Parathyroid adenoma (tissue), 2 donors: Measurements from ENCODE around the gene PTTG1IP.
"Not testable (repeated sequence)": the region's sequence is repeated elsewhere in the genome, so short reads cannot be mapped to it uniquely, and the experiment has no call there.

Experiments used
- H2AFZ ChIP-seq: fragments of 300-600 bp; sonication (generic); one replicate; pipeline ENCODE4 v1.7.0; 2017; ENCODE audit warnings: antibody characterized with exemption, mild to moderate bottlenecking
- H3K27ac ChIP-seq: fragments of 300-600 bp; sonication (generic); one replicate; pipeline ENCODE4 v1.7.0; 2017
- H3K27me3 ChIP-seq: fragments of 300-600 bp; sonication (generic); one replicate; pipeline ENCODE4 v1.7.0; 2017; ENCODE audit warnings: low read length; ENCODE audit not compliant: control insufficient read depth, insufficient read depth
- H3K36me3 ChIP-seq: fragments of 300-600 bp; sonication (generic); one replicate; pipeline ENCODE4 v1.7.0; 2017; ENCODE audit warnings: low read length; ENCODE audit not compliant: control insufficient read depth, insufficient read depth
- H3K4me1 ChIP-seq: fragments of 300-600 bp; sonication (generic); one replicate; pipeline ENCODE4 v1.7.0; 2017; ENCODE audit warnings: control low read depth
- H3K4me2 ChIP-seq: fragments of 300-600 bp; sonication (generic); one replicate; pipeline ENCODE4 v1.7.0; 2017; ENCODE audit warnings: low read length
- H3K4me3 ChIP-seq: fragments of 300-600 bp; sonication (generic); one replicate; pipeline ENCODE4 v1.7.0; 2017; ENCODE audit warnings: low read depth, low read length
- H3K79me2 ChIP-seq: fragments of 300-600 bp; sonication (generic); one replicate; pipeline ENCODE4 v1.7.0; 2017; ENCODE audit warnings: control low read depth
- H3K9ac ChIP-seq: fragments of 300-600 bp; sonication (generic); one replicate; pipeline ENCODE4 v1.7.0; 2017; ENCODE audit warnings: mild to moderate bottlenecking
- H3K9me3 ChIP-seq: fragments of 300-600 bp; sonication (generic); one replicate; pipeline ENCODE4 v1.7.0; 2017; ENCODE audit warnings: low read length; ENCODE audit not compliant: control insufficient read depth
- TF ChIP-seq, protein P1 (sequence below): fragments of 300-600 bp; sonication (generic); IDR thresholded peaks from one replicate; pipeline ENCODE4 v1.7.0; 2017; ENCODE audit warnings: antibody characterized with exemption, mild to moderate bottlenecking
- donor health status: primary hyperparathyroidism.

The PTTG1IP gene

DNA sequence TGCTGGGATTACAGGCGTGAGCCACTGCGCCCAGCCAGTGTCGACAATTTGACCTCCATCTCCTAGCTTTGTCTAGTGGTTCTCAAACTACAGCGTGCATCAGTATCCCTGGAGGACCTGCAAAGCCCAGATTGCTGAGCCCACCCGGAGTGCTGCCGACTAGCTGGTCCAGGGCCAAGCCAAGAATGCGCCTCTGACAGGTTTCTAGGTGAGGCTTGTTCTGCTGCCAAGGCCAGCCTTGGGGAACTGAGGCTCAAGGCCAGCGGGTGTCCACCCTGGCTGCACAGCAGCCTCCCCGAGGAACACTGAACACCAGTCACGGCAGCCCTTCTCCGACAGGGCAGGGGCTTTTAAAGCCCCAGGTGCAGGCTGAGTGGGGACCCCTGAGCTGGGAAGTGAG is 9.8 kb upstream of the PTTG1IP start:
- H3K4me1 ChIP-seq = no peaks in the 10 kb centered on the region
- no peak overlapping the region for H2AFZ ChIP-seq

GRCh38 chr21:44881198-44881872 is 7.8 kb upstream of the PTTG1IP start:
- no peak overlapping the region for H3K27ac ChIP-seq
- H3K27me3 ChIP-seq = no peaks in the 10 kb centered on the region
- H3K36me3 ChIP-seq = no peaks in the 10 kb centered on the region
- TF ChIP-seq, protein P1, sequence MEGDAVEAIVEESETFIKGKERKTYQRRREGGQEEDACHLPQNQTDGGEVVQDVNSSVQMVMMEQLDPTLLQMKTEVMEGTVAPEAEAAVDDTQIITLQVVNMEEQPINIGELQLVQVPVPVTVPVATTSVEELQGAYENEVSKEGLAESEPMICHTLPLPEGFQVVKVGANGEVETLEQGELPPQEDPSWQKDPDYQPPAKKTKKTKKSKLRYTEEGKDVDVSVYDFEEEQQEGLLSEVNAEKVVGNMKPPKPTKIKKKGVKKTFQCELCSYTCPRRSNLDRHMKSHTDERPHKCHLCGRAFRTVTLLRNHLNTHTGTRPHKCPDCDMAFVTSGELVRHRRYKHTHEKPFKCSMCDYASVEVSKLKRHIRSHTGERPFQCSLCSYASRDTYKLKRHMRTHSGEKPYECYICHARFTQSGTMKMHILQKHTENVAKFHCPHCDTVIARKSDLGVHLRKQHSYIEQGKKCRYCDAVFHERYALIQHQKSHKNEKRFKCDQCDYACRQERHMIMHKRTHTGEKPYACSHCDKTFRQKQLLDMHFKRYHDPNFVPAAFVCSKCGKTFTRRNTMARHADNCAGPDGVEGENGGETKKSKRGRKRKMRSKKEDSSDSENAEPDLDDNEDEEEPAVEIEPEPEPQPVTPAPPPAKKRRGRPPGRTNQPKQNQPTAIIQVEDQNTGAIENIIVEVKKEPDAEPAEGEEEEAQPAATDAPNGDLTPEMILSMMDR = no peak
- H3K4me2 ChIP-seq = no peak overlapping the region
- no peaks in the 10 kb centered on the region for H3K9me3 ChIP-seq
- no peak overlapping the region for H3K4me3 ChIP-seq
- H3K79me2 ChIP-seq = no peaks in the 10 kb centered on the region
- no peaks in the 10 kb centered on the region for H3K4me1 ChIP-seq
- no peak overlapping the region for H3K9ac ChIP-seq
- no peak overlapping the region for H2AFZ ChIP-seq

More for the DNA sequence above, 9.8 kb upstream of the PTTG1IP start:
- H3K27me3 ChIP-seq = no peaks in the 10 kb centered on the region
- H3K4me3 ChIP-seq = no peak overlapping the region
- no peak overlapping the region for H3K4me2 ChIP-seq
- no peak overlapping the region for H3K27ac ChIP-seq
- no peak overlapping the region for H3K9ac ChIP-seq
- no peaks in the 10 kb centered on the region for H3K36me3 ChIP-seq
- TF ChIP-seq, protein P1 = no peak
- no peaks in the 10 kb centered on the region for H3K79me2 ChIP-seq
- no peaks in the 10 kb centered on the region for H3K9me3 ChIP-seq

DNA sequence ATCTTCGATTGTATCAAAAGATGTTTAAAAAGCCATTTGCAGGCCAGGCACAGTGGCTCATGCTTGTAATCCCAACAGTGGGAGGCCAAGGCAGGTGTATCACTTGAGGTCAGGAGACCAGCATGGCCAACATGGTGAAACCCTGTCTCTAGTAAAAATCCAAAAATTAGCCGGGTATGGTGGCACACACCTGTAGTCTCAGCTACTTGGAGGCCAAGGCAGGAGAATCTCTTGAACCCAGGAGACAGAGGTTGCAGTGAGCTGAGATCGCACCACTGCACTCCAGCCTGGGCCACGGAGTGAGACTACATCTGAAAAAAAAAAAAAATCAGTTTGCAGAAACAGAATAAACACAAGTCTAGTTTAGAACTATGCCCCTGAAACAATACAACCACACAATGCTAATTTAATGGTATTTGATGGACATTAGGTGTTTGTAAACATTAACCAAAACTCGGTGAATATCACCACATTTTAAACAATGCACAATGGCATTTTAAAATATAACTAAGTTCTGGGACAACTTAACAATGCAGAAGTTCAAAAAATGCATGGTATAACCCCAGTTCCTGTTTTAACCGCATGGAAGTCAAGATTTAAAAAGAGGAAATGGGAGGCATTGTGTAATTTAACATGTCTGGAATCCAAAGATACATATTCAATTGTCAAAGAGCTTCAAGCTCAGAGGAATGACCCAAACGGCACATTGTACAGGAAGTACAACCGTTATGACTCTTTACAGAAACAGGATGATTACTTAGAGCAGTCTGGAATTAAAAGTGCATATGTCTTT is 7.1 kb upstream of the PTTG1IP start:
- no peaks in the 10 kb centered on the region for H3K4me1 ChIP-seq
- no peak overlapping the region for H3K27ac ChIP-seq
- H3K4me3 ChIP-seq = no peak overlapping the region

GRCh38 chr21:44879238-44879637 is 5.7 kb upstream of the PTTG1IP start:
- H3K9ac ChIP-seq, H3K9me3 ChIP-seq, H3K4me3 ChIP-seq, H3K27me3 ChIP-seq, H3K79me2 ChIP-seq, H2AFZ ChIP-seq, H3K27ac ChIP-seq, H3K36me3 ChIP-seq, H3K4me2 ChIP-seq, H3K4me1 ChIP-seq: not testable (repeated sequence)

More for the DNA sequence above, 7.1 kb upstream of the PTTG1IP start:
- Histone ChIP-seq H3K9me3 (no peaks in the 10 kb centered on the region), H3K36me3 (no peaks in the 10 kb centered on the region), H3K79me2 (no peaks in the 10 kb centered on the region), H3K4me2 (no peak overlapping the region), H2AFZ (no peak overlapping the region), H3K9ac (no peak overlapping the region), H3K27me3 (no peaks in the 10 kb centered on the region)
- TF ChIP-seq, protein P1 = no peak

DNA sequence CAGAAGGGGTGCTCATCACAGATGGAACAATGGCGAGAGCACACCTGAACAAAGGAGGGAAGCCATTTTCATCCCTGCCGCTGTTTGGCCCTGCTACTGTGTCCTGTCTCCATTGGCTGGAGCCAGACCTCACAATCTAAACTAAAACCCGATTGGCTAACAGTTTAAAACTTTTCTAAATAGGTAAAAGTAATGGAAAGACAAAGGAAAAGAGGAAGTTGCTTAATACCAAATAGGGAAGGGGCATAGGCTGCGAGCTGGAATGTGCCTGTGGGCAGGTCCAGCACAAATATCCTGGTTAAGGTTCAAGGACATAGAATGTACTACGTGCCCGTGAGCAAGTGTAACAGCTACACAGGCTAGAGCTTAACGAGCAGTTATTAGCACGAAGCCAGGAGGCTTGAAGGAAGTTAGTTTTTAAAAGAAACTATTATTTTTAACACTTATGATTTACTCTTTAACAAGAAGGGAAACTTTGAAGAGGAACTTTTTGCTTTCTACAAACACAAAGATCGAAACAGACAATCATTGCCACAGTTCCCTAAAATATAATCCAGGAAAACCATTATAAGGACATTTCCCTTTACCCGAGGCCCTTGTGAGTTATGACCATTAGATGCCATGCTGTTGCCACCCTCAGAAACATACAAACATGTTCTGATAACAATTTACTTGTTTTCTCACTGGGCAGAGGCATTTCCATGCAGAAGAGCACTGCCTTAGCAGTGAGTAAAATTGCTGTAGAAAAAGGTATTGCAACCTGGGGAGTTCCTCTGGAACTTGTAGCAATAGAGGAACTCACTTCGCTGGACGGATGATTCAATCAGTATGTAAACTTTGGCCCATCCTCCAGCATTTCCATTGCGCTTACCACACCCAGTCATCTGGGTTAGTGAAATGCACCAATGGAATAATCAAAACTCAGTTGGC is 4.8 kb upstream of the PTTG1IP start:
- H3K4me2 ChIP-seq = no peak overlapping the region
- H3K79me2 ChIP-seq = no peaks in the 10 kb centered on the region
- no peak overlapping the region for H3K27ac ChIP-seq
- no peak overlapping the region for H3K4me3 ChIP-seq
- no peaks in the 10 kb centered on the region for H3K4me1 ChIP-seq
- H3K9ac ChIP-seq = no peak overlapping the region
- no peaks in the 10 kb centered on the region for H3K27me3 ChIP-seq
- no peaks in the 10 kb centered on the region for H3K36me3 ChIP-seq
- H2AFZ ChIP-seq = no peak overlapping the region
- TF ChIP-seq, protein P1 = no peak
- H3K9me3 ChIP-seq = no peaks in the 10 kb centered on the region
